Kidney (tissue), 14 donors: Measurements from ENCODE around the gene HOXC5. TPM values are rescaled to one million over a fixed set of nuclear protein-coding genes. Genes with fewer than 3 reads are reported as not detected.

Experiments
- DNase-seq, 5 donors: peaks; one replicate each; pipeline ENCODE4 v3.0.0-alpha.2; 2013 to 2020
- FAIRE-seq: peaks from 2 replicates; lab custom pipeline; 2012; peaks lifted over from hg19 to GRCh38; lab: Jason Lieb, UNC
- H3K27ac ChIP-seq, 2 donors: one replicate each; pipeline ENCODE4 v1.7.0; 2013; ENCODE audit warnings: low read depth in 2 of 2, low read length in 2 of 2, inconsistent platforms in 1 of 2
- H3K27me3 ChIP-seq: one replicate; pipeline ENCODE4 v1.7.1; 2013; ENCODE audit warnings: low read length, inconsistent platforms; ENCODE audit not compliant: control insufficient read depth, insufficient read depth
- H3K36me3 ChIP-seq, 3 donors: one replicate each; pipeline versions ENCODE4 v1.7.0 to v1.7.1; 2013; ENCODE audit warnings: low read length in 3 of 3, control low read depth in 1 of 3, inconsistent platforms in 1 of 3; ENCODE audit not compliant: insufficient read depth in 3 of 3, control insufficient read depth in 2 of 3
- H3K4me1 ChIP-seq, 3 donors: one replicate each; pipeline versions ENCODE4 v1.7.0 to v1.7.1; 2013; ENCODE audit warnings: low read length in 3 of 3, inconsistent platforms in 1 of 3, low read depth in 1 of 3; ENCODE audit not compliant: control insufficient read depth in 2 of 3, insufficient read depth in 2 of 3
- H3K4me3 ChIP-seq, 3 donors: one replicate each; pipeline versions ENCODE4 v1.7.0 to v1.8.1; 2013; ENCODE audit warnings: low read length in 3 of 3, control low read depth in 1 of 3, inconsistent platforms in 1 of 3
- H3K9ac ChIP-seq, 3 donors: one replicate each; pipeline versions ENCODE4 v1.7.0 to v1.7.1; 2013; ENCODE audit warnings: low read length in 3 of 3, control low read depth in 1 of 3, inconsistent platforms in 1 of 3
- H3K9me3 ChIP-seq, 3 donors: one replicate each; pipeline versions ENCODE4 v1.7.0 to v1.7.1; 2013; ENCODE audit warnings: low read length in 3 of 3, control low read depth in 1 of 3, inconsistent platforms in 1 of 3; ENCODE audit not compliant: control insufficient read depth in 2 of 3, insufficient read depth in 1 of 3
- intact Hi-C: fragments of 100-400 bp; cut with DNase I; formaldehyde crosslinking; loops from one replicate; pipeline ENCODE4 v1.11.1; 2022
- polyA plus RNA-seq: library from polyadenylated mRNA; stranded (reverse); fragments of 350-450 nt; fragmentation: Illumina TruSeq; extraction: RNeasy Lipid Tissue Mini Kit (QIAGEN cat#74804); gene quantifications from one replicate; pipeline ENCODE4 v1.2.3, GENCODE V29; 2014; ENCODE audit warnings: low read depth, low replicate concordance; ENCODE audit not compliant: insufficient read depth
- total RNA-seq: library from RNA; stranded (reverse); fragmentation: NEBNext Ultra II Directional; extraction: Animal tissue kit (Norgen Biotek cat#: 25700); gene quantifications from one replicate; pipeline ENCODE4 v1.2.1, GENCODE V29; 2021
- TF ChIP-seq, protein P1 (sequence below): IDR thresholded peaks from 3 replicates; pipeline ENCODE4 v1.5.1; 2012; ENCODE audit warnings: mild to moderate bottlenecking, moderate library complexity, borderline replicate concordance; ENCODE audit not compliant: insufficient read depth; ENCODE audit errors: extremely low read depth
- donor health status: control.
- donor health status: control.
- donor health status: control.
- donor health status: control.
- donor health status: control.
- donor health status: DM: yes; HTN: yes; CAD: no.
- donor health status: Normal renal cell carcinoma (clear cell type).

HOXC5 gene
- total and polyA plus RNA-seq, 2 donors from 2014 or later, result 0.24 to 4.8 TPM

DNA sequence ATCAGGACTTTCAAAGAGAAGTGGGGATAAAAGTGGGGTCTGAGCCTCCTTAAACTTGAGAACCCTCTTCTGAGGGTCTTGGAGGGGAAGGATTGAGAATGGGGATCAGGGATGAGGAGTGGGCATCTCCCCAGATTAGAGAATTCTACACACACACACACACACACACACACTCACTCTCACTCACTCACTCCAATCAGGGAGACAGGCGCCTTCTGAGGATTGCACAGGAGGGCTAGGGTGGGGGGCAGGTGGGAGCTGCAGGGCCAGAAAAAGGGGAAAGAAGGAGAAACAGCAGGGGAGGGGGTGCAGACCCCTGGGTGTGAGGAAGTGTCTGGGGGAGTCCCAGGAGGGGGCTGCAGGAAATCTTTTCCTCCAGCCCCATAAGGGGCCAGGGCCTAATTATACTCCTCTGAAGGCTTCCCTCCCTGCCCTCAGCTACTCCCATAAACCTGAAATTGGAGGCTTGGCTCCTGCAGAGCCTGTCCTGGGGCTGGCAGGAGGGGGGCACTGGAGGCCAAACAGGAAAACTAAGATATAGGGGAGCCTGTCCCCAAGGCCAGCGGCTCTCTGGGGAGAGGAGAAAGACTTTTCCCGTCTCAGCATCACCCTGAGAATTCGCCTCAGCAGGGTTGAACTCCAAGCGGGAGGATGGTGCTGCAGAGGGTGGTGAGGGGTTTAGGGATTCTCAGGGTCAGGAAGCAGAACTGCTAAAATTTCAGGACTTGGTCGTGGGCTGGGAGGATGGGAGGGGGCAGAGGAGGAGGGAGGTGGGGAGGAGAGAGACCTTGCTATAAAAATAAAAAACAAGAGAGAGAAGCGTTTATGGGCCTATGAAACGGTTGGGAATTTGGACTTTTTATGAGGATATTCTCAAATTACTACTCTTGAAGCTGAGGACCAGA, 31.3 kb upstream of the HOXC5 start:
- FAIRE-seq (no peak), DNase-seq (peak in 4 of 5 donors; percentile 82 to 90 (median 84))
- H3K4me3 ChIP-seq, result peak overlapping the region; percentile 75 to 88 (median 85)
- H3K36me3 ChIP-seq, result no peaks in the 10 kb centered on the region
- H3K4me1 ChIP-seq, result peaks cover 3 to 23% (median 11%) of the 10 kb centered on the region in 3 donors
- intact Hi-C loops, result loop anchor here (5.0 kb wide), 1 partner anchor 201 kb away; no protein-coding TSS in a partner anchor
- H3K27ac ChIP-seq, result peak overlapping the region; percentile 83 to 97
- TF ChIP-seq, protein P1, sequence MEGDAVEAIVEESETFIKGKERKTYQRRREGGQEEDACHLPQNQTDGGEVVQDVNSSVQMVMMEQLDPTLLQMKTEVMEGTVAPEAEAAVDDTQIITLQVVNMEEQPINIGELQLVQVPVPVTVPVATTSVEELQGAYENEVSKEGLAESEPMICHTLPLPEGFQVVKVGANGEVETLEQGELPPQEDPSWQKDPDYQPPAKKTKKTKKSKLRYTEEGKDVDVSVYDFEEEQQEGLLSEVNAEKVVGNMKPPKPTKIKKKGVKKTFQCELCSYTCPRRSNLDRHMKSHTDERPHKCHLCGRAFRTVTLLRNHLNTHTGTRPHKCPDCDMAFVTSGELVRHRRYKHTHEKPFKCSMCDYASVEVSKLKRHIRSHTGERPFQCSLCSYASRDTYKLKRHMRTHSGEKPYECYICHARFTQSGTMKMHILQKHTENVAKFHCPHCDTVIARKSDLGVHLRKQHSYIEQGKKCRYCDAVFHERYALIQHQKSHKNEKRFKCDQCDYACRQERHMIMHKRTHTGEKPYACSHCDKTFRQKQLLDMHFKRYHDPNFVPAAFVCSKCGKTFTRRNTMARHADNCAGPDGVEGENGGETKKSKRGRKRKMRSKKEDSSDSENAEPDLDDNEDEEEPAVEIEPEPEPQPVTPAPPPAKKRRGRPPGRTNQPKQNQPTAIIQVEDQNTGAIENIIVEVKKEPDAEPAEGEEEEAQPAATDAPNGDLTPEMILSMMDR, result no peak
- no peaks in the 10 kb centered on the region for H3K9me3 ChIP-seq
- peak overlapping the region; percentile 32 to 79 (median 57) for H3K9ac ChIP-seq
- H3K27me3 ChIP-seq, result no peaks in the 10 kb centered on the region

DNA sequence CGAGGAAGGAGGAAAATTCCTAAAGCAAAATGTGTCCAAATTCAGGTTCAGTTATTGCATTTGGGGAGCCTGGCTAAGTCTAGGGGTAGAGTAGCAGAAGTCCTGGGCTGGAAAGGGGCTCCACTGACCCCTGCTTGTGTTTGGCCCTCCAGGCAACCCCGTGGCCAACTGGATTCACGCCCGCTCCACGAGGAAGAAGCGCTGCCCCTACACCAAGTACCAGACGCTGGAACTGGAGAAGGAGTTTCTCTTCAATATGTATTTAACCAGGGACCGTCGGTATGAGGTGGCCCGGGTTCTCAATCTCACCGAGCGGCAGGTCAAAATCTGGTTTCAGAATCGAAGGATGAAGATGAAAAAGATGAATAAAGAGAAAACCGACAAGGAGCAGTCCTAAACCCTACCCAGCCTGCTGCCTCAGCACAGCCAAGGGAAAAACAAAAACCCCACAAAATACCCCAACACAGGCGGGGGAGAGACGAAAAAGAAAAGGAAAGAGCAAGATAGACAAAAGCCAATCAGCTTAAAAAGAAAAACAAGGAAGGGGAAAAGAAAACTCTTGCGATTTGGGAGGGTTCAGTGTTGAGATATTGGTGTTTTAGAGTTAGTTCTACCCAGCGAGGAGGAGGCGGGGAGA, 30.5 kb upstream of the HOXC5 start:
- DNase-seq (peak in 1 of 5 donors; percentile 72), FAIRE-seq (no peak)
- Histone ChIP-seq H3K4me3 (peak overlapping the region in 2 of 3 donors; percentile 48 to 88), H3K9ac (peak overlapping the region in 2 of 3 donors; percentile 15 to 30), H3K4me1 (peaks cover 4 to 23% (median 14%) of the 10 kb centered on the region in 3 donors), H3K27ac (peak overlapping the region; percentile 7 to 97), H3K27me3 (peaks cover 3% of the 10 kb centered on the region), H3K9me3 (no peaks in the 10 kb centered on the region), H3K36me3 (no peaks in the 10 kb centered on the region)
- intact Hi-C loops, result loop anchor here (5.0 kb wide), 1 partner anchor 200 kb away; no protein-coding TSS in a partner anchor
- TF ChIP-seq, protein P1, result no peak

DNA sequence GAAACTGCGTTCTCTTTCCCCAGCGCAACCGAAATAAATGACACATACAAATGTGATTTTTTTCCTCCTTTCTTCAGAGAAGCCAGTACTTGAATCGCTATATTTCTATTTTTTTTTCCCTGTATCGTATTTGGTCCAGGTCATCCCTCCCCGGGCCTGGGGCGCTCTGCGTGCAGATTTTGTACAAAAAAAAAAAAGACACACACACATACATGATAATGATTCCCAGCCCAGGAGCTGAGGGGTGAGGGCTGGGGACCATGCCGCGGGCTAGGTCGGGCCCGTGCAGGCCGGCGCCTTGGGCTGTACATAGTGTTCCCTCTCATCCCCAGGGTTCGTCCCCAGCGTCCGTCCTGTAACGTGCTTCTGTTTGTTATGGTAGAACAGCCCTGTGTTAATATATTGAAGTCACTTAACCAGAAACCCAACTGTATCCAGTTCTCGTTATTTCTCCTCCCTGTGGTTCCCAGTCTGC, 29.9 kb upstream of the HOXC5 start:
- H3K9me3 ChIP-seq, result no peaks in the 10 kb centered on the region
- TF ChIP-seq, protein P1, result no peak
- H3K36me3 ChIP-seq, result no peaks in the 10 kb centered on the region
- peak in 1 of 5 donors; percentile 77 for DNase-seq
- H3K27me3 ChIP-seq, result peaks cover 4% of the 10 kb centered on the region
- peaks cover 6 to 25% (median 14%) of the 10 kb centered on the region in 3 donors for H3K4me1 ChIP-seq
- H3K4me3 ChIP-seq, result peak overlapping the region in 1 of 3 donors; percentile 20
- no peak for FAIRE-seq
- intact Hi-C loops, result loop anchor here (5.0 kb wide), 1 partner anchor 199 kb away; no protein-coding TSS in a partner anchor
- peak overlapping the region; percentile 7 to 32 for H3K27ac ChIP-seq
- peak overlapping the region in 1 of 3 donors; percentile 30 for H3K9ac ChIP-seq
